ENCODE measurements around the gene GPX4. TPM values are rescaled to one million over a fixed set of nuclear protein-coding genes. Genes with fewer than 3 reads are reported as not detected.

Gene GPX4
- total and polyA plus RNA-seq, 2 of the 13 experiments (the other 11 are each of a cell fraction or from before 2014, with no cell fraction given): 535 to 613 TPM

DNA sequence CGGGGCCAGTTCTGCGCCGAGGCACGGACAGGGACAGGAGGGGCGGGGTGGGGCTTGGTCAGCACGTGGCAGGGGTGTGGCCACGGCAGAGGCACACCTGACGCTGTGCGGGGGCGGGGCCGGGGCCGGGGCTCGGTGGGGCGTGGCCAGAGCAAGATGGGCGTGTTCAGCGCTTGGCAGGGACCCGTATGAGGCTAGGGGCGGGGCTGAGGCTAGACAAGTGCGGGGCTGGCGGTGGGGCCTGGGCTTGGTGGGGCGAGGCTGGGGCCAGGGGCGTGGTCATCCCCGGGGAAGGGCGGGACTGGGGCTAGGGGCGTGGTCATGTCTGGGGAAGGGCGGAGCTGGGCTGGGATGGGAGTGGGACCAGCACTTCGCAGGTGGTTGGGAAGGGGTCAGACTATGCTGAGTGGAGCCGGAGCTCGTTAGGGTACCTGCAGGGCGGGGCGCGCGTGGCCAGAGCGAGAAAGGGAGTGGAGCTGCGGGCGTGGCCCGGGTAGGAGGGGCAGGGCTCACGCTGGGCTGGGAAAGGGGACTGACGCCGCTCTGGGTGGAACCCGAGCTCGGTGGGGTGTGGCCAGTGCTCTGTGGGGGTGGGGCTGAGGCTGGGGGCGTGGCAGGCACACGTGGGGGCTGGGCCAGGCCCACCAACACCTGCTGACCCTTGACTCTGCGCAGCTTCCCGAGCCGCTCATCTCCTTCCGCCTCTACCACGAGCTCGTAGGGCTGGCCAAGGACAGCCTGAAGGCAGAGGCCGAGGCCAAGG is 21.4 kb upstream of the GPX4 start:
- intact Hi-C loops (cut with micrococcal nuclease; ENCODE audit: unreplicated experiment) (no loop called here), in situ Hi-C loops (cut with HindIII; ENCODE audit: extremely low pct_ligation_motif_present, low pct_unique_long_range_greater_than_20kb) (no loop called here)
- Histone ChIP-seq H3K27me3 (ENCODE audit: control insufficient read depth in 1 of 2, insufficient read depth in 2 of 2, low read length in 2 of 2) (no peaks in the 10 kb centered on the region), H3K9ac (ENCODE audit: insufficient read depth, low read depth, low read length) (no peak overlapping the region), H3K4me3 (replicated peaks in 1 of 3; ENCODE audit: insufficient read depth in 1 of 3, low read depth in 2 of 3, low read length in 3 of 3) (no peak overlapping the region), H3K79me2 (ENCODE audit: insufficient read depth, low read length) (no peaks in the 10 kb centered on the region), H3K27ac (ENCODE audit: extremely low read length, insufficient read depth, low read length) (no peak overlapping the region), H3K4me2 (ENCODE audit: low read depth, low read length) (no peak overlapping the region), H4K20me1 (ENCODE audit: insufficient read depth, low read length) (no peaks in the 10 kb centered on the region), H3K36me3 (replicated peaks in 1 of 2; ENCODE audit: control insufficient read depth in 1 of 2, insufficient read depth in 2 of 2, low read length in 2 of 2) (peaks cover 0 to 7% of the 10 kb centered on the region in 2 experiments; a peak in 3 of 5 replicates), H3K4me1 (ENCODE audit: insufficient read depth, low read length) (peaks cover 9% of the 10 kb centered on the region), H3K9me3 (ENCODE audit: low read length) (no peaks in the 10 kb centered on the region), H2AFZ (ENCODE audit: low read length) (no peak overlapping the region)
- ChIA-PET POLR2A (interaction anchor here (0.9 kb wide), 1 partner anchor 12 kb away, joined by 4 read pairs; no protein-coding TSS in a partner anchor), CTCF (ENCODE audit: low intra/inter-chr PET ratio, low total read pairs) (no interaction called here)
- DNase-seq (ENCODE audit: low spot score): no peak
- peak; percentile 27 for ATAC-seq
- no peak for FAIRE-seq
- 90% methylated on average over 43 of the region's 51 CpGs for WGBS (ENCODE audit: low lambda C conversion rate)
- TF ChIP-seq, protein P1, sequence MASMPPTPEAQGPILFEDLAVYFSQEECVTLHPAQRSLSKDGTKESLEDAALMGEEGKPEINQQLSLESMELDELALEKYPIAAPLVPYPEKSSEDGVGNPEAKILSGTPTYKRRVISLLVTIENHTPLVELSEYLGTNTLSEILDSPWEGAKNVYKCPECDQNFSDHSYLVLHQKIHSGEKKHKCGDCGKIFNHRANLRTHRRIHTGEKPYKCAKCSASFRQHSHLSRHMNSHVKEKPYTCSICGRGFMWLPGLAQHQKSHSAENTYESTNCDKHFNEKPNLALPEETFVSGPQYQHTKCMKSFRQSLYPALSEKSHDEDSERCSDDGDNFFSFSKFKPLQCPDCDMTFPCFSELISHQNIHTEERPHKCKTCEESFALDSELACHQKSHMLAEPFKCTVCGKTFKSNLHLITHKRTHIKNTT (CRISPR knock-in tag; IDR thresholded peaks at IDR 0.05): no peak
- 0 out of 2 replicates have a peak, but pooled peaks have one; percentile 9 for TF ChIP-seq BHLHE40 (IDR thresholded peaks at IDR 0.05; ENCODE audit: low read length)
- TF ChIP-seq, protein P2, sequence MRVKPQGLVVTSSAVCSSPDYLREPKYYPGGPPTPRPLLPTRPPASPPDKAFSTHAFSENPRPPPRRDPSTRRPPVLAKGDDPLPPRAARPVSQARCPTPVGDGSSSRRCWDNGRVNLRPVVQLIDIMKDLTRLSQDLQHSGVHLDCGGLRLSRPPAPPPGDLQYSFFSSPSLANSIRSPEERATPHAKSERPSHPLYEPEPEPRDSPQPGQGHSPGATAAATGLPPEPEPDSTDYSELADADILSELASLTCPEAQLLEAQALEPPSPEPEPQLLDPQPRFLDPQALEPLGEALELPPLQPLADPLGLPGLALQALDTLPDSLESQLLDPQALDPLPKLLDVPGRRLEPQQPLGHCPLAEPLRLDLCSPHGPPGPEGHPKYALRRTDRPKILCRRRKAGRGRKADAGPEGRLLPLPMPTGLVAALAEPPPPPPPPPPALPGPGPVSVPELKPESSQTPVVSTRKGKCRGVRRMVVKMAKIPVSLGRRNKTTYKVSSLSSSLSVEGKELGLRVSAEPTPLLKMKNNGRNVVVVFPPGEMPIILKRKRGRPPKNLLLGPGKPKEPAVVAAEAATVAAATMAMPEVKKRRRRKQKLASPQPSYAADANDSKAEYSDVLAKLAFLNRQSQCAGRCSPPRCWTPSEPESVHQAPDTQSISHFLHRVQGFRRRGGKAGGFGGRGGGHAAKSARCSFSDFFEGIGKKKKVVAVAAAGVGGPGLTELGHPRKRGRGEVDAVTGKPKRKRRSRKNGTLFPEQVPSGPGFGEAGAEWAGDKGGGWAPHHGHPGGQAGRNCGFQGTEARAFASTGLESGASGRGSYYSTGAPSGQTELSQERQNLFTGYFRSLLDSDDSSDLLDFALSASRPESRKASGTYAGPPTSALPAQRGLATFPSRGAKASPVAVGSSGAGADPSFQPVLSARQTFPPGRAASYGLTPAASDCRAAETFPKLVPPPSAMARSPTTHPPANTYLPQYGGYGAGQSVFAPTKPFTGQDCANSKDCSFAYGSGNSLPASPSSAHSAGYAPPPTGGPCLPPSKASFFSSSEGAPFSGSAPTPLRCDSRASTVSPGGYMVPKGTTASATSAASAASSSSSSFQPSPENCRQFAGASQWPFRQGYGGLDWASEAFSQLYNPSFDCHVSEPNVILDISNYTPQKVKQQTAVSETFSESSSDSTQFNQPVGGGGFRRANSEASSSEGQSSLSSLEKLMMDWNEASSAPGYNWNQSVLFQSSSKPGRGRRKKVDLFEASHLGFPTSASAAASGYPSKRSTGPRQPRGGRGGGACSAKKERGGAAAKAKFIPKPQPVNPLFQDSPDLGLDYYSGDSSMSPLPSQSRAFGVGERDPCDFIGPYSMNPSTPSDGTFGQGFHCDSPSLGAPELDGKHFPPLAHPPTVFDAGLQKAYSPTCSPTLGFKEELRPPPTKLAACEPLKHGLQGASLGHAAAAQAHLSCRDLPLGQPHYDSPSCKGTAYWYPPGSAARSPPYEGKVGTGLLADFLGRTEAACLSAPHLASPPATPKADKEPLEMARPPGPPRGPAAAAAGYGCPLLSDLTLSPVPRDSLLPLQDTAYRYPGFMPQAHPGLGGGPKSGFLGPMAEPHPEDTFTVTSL (CRISPR knock-in tag; IDR thresholded peaks at IDR 0.05; ENCODE audit: borderline replicate concordance): no peak
- no TSS peak for BruUV-seq (replicated peaks)
